Nephron (organoid): ENCODE measurements around the gene SLC6A16.
A peak's percentile ranks its signal among the peaks of the same experiment; 100 is the strongest.
"Not testable (repeated sequence)": the region's sequence is repeated elsewhere in the genome, so short reads cannot be mapped to it uniquely, and the experiment has no call there.

ENCODE experiments used
- H3K27ac Mint-ChIP-seq, 3 experiments: 2 replicates each; pipeline ENCODE4 v1.8.0; 2020; ENCODE audit warnings: mixed read lengths in 3 of 3, mild to moderate bottlenecking in 2 of 3, moderate library complexity in 1 of 3
- H3K27me3 Mint-ChIP-seq: 2 replicates; pipeline ENCODE4 v1.8.0; 2021; ENCODE audit warnings: low read depth, mild to moderate bottlenecking, moderate library complexity, mixed read lengths
- H3K36me3 Mint-ChIP-seq: 2 replicates; pipeline ENCODE4 v1.8.0; 2020; ENCODE audit warnings: low read depth, mixed read lengths
- H3K4me1 Mint-ChIP-seq: 2 replicates; pipeline ENCODE4 v1.8.0; 2020; ENCODE audit warnings: mixed read lengths
- H3K4me3 Mint-ChIP-seq, 3 experiments: 2 replicates each; pipeline ENCODE4 v1.8.0; 2020; ENCODE audit warnings: mild to moderate bottlenecking in 3 of 3, mixed read lengths in 3 of 3, moderate library complexity in 2 of 3
- H3K9me3 Mint-ChIP-seq: 2 replicates; pipeline ENCODE4 v1.8.0; 2020; ENCODE audit warnings: mixed read lengths
- TF ChIP-seq, protein P1 (sequence below), 3 experiments: fragments of 200-600 bp; sonication (generic); IDR thresholded peaks; one replicate each; pipeline ENCODE4 v1.5.0; 2021; ENCODE audit warnings: antibody characterized with exemption in 3 of 3; ENCODE audit not compliant: unreplicated experiment in 3 of 3

Gene SLC6A16

DNA sequence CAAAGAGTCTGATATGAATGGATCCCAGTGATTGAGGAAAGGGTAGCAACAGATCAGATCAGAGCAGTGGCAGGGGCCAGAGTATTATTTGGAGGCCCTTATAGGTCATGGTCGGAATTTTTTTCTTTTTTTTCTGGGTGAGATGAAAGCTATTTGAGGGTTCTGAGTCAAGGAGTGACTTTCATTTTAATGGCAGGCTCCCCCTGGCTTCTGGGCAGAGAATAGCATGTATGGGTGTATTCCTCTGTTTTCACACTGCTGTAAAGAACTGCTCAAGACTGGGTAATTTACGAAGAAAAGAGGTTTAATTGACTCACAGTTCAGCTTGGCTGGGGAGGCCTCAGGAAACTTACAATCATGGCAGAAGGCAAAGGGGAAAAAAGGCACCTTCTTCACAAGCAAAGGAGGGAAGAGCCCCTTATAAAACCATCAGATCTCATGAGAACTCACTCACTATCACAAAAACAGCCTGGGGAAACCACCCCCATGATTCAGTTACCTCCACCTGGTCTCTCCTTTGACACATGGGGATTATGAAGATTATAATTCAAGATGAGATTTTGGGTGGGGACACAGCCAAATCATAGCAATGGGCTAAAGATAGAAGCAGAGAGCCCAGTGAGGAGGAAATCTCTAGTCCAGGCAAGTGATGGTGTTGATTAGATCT, 3.0 kb upstream of the SLC6A16 start:
- TF ChIP-seq, protein P1, sequence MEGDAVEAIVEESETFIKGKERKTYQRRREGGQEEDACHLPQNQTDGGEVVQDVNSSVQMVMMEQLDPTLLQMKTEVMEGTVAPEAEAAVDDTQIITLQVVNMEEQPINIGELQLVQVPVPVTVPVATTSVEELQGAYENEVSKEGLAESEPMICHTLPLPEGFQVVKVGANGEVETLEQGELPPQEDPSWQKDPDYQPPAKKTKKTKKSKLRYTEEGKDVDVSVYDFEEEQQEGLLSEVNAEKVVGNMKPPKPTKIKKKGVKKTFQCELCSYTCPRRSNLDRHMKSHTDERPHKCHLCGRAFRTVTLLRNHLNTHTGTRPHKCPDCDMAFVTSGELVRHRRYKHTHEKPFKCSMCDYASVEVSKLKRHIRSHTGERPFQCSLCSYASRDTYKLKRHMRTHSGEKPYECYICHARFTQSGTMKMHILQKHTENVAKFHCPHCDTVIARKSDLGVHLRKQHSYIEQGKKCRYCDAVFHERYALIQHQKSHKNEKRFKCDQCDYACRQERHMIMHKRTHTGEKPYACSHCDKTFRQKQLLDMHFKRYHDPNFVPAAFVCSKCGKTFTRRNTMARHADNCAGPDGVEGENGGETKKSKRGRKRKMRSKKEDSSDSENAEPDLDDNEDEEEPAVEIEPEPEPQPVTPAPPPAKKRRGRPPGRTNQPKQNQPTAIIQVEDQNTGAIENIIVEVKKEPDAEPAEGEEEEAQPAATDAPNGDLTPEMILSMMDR (IDR thresholded peaks at IDR 0.05; ENCODE audit: unreplicated experiment in 3 of 3), result peak; percentile 18 to 45 (median 22)
- Mint-ChIP-seq H3K27me3 (no peaks in the 10 kb centered on the region), H3K4me3 (no peak overlapping the region), H3K9me3 (peaks cover 5% of the 10 kb centered on the region), H3K4me1 (no peaks in the 10 kb centered on the region), H3K27ac (no peak overlapping the region), H3K36me3 (peaks cover 42% of the 10 kb centered on the region)

DNA sequence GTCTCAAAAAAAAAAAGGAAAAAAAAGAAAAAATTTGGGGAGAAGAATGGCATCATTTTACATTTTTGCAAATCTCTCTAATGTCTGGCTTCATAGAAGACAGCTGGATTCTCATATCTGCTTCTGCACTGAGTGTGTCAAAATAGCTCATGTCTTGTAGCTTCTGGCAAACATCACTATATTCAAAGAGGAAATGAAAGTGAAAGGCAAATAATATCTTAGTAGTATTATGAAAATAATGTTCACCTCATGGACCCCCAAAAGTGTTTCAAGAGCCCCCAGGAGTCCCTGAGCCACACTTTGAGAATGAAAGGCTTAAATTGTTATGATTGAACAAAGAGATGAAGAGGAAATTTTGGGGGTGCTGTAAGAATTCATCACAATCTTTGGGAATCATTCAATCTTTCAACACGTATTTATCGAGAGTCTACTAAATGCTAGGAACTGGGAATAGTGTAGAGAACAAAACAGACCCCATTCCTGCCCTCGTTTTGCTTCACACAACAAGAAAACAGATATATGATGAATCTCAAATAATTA, 1.2 kb upstream of the SLC6A16 start:
- TF ChIP-seq, protein P1 (IDR thresholded peaks at IDR 0.05; ENCODE audit: unreplicated experiment in 3 of 3), result no peak
- Mint-ChIP-seq H3K36me3 (peaks cover 54% of the 10 kb centered on the region), H3K4me1 (no peaks in the 10 kb centered on the region), H3K4me3 (no peak overlapping the region), H3K9me3 (peaks cover 12% of the 10 kb centered on the region), H3K27me3 (no peaks in the 10 kb centered on the region), H3K27ac (no peak overlapping the region)

DNA sequence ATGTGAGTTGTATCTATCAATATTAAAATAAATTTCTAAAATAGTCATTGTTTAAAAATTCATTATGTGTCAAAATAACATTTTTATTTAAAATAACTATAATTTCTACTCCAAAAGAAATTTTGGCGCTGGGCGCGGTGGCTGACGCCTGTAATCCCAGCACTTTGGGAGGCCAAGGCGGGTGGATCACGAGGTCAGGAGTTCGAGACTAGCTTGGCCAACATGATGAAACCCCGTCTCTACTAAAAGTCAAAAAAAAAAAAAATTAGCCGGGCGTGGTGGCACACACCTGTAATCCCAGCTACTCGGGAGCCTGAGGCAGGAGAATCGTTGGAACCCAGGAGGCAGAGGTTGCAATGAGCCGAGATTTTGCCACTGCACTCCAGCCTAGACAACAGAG, 765 bp upstream of the SLC6A16 start:
- peaks cover 12% of the 10 kb centered on the region for H3K9me3 Mint-ChIP-seq
- not testable (repeated sequence) for H3K27ac Mint-ChIP-seq, H3K4me3 Mint-ChIP-seq, H3K4me1 Mint-ChIP-seq, H3K27me3 Mint-ChIP-seq
- peaks cover 59% of the 10 kb centered on the region for H3K36me3 Mint-ChIP-seq

DNA sequence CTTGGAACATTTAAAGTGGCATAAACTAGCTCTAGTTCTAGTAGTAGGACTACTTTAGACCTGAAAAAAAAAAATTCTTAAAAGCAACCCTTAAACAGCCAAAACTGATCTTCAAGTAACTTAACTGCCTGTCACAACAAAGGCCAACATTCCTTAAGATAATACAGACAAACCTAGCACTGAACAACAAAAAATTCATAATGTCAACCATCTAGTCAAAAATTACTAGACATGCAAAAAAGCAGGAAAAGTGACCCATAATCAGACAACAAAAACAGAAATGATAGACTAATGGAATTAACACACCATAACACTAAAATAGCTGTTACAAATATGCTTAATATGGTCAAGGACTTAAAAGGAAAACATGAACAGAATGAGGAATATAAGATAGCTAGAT, 6.7 kb downstream of the SLC6A16 start:
- peaks cover 31% of the 10 kb centered on the region for H3K9me3 Mint-ChIP-seq
- H3K27me3 Mint-ChIP-seq, result no peaks in the 10 kb centered on the region
- peaks cover 61% of the 10 kb centered on the region for H3K36me3 Mint-ChIP-seq
- no peak overlapping the region for H3K27ac Mint-ChIP-seq
- H3K4me1 Mint-ChIP-seq, result peaks cover 10% of the 10 kb centered on the region
- H3K4me3 Mint-ChIP-seq, result no peak overlapping the region
- TF ChIP-seq, protein P1 (IDR thresholded peaks at IDR 0.05; ENCODE audit: unreplicated experiment in 3 of 3), result no peak

DNA sequence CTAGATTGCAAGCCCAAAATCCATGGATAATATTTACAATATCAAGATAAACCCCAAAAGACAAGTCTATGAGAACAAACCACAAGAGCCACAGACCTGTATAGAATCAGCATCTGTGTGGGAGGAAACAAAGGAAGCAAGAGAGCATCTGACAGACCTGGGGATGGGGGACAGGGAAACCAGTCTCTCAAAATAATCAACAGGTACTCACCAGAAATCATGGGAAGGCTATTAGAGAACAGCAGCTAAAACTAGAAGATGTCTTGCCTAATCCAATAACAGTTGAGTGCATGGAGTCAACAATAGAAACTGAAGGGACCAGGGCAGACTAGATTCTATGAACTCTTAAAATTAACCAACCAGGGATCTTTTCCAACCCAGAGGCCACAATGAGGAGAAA, 8.7 kb downstream of the SLC6A16 start:
- Mint-ChIP-seq H3K27ac (no peak overlapping the region), H3K27me3 (no peaks in the 10 kb centered on the region), H3K4me1 (peaks cover 10% of the 10 kb centered on the region), H3K36me3 (peaks cover 49% of the 10 kb centered on the region), H3K9me3 (peaks cover 21% of the 10 kb centered on the region), H3K4me3 (no peak overlapping the region)
- TF ChIP-seq, protein P1 (IDR thresholded peaks at IDR 0.05; ENCODE audit: unreplicated experiment in 3 of 3), result no peak

DNA sequence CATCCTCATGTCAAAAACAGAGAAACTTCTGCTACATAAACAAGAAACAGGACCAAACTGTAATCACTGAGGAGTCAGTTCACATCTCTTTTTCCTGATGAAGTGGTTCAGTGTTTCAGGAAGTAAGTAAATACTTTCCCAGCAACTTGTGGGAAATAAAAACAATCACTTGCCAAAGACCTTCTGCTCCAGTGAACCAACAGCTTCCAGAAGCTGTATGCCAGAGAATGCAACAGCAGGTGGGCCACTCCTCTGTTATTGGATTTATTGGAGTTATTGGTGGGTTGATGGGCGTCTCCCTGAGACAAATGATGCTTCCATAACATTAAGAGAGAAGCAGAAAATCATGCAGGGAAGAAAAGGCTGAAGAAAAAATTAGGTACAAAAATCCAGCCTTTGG, 9.9 kb downstream of the SLC6A16 start:
- H3K4me1 Mint-ChIP-seq, result peaks cover 10% of the 10 kb centered on the region
- H3K27ac Mint-ChIP-seq, result no peak overlapping the region
- H3K4me3 Mint-ChIP-seq, result no peak overlapping the region
- no peaks in the 10 kb centered on the region for H3K27me3 Mint-ChIP-seq
- peaks cover 49% of the 10 kb centered on the region for H3K36me3 Mint-ChIP-seq
- TF ChIP-seq, protein P1 (IDR thresholded peaks at IDR 0.05; ENCODE audit: unreplicated experiment in 3 of 3), result no peak
- H3K9me3 Mint-ChIP-seq, result peaks cover 21% of the 10 kb centered on the region
